Measurements from ENCODE around the gene RBP3.

Gene RBP3

GRCh38 chr10:47300429-47300931 is 47.7 kb upstream of the RBP3 start:
- Histone ChIP-seq H3K9me2 (replicated peaks; ENCODE audit: insufficient read depth, low read length) (no peaks in the 10 kb centered on the region), H3K79me2 (ENCODE audit: low read length) (no peaks in the 10 kb centered on the region), H3K36me3 (replicated peaks; ENCODE audit: insufficient read depth, low read length) (no peaks in the 10 kb centered on the region), H3K4me2 (ENCODE audit: low read depth, low read length) (no peak overlapping the region), H3K27ac (ENCODE audit: low read length) (no peak overlapping the region), H2AFZ (ENCODE audit: low read length) (no peak overlapping the region), H3K9ac (ENCODE audit: low read length) (no peak overlapping the region), H3K9me3 (replicated peaks; ENCODE audit: insufficient read depth, low read length) (no peaks in the 10 kb centered on the region), H3K4me3 (ENCODE audit: low read length) (no peak overlapping the region), H3K4me1 (ENCODE audit: low read length) (no peaks in the 10 kb centered on the region), H4K20me1 (ENCODE audit: insufficient read depth, low read length) (no peaks in the 10 kb centered on the region), H3F3A (ENCODE audit: insufficient read depth, low read length) (no peaks in the 10 kb centered on the region), H3K27me3 (replicated peaks; ENCODE audit: insufficient read depth, low read length) (no peaks in the 10 kb centered on the region)
- TF ChIP-seq EZH2 (optimal IDR thresholded peaks at IDR 0.05; ENCODE audit: low read depth, low read length) (no peak), CTCF (IDR thresholded peaks at IDR 0.05; ENCODE audit: low read length) (no peak), EZH2phosphoT487 (IDR thresholded peaks at IDR 0.05; ENCODE audit: low read length) (no peak)
- DNase-seq, result no peak

GRCh38 chr10:47301833-47302232 is 46.3 kb upstream of the RBP3 start:
- Histone ChIP-seq H3K4me3 (ENCODE audit: low read length) (no peak overlapping the region), H3K9ac (ENCODE audit: low read length) (no peak overlapping the region), H4K20me1 (ENCODE audit: insufficient read depth, low read length) (no peaks in the 10 kb centered on the region), H3K27ac (ENCODE audit: low read length) (no peak overlapping the region), H3K79me2 (ENCODE audit: low read length) (no peaks in the 10 kb centered on the region), H3K4me2 (ENCODE audit: low read depth, low read length) (no peak overlapping the region), H3K4me1 (ENCODE audit: low read length) (no peaks in the 10 kb centered on the region), H3F3A (ENCODE audit: insufficient read depth, low read length) (no peaks in the 10 kb centered on the region), H3K9me2 (replicated peaks; ENCODE audit: insufficient read depth, low read length) (no peaks in the 10 kb centered on the region), H3K27me3 (replicated peaks; ENCODE audit: insufficient read depth, low read length) (no peaks in the 10 kb centered on the region), H2AFZ (ENCODE audit: low read length) (no peak overlapping the region), H3K9me3 (replicated peaks; ENCODE audit: insufficient read depth, low read length) (no peaks in the 10 kb centered on the region), H3K36me3 (replicated peaks; ENCODE audit: insufficient read depth, low read length) (no peaks in the 10 kb centered on the region)
- no peak for DNase-seq
- TF ChIP-seq EZH2phosphoT487 (IDR thresholded peaks at IDR 0.05; ENCODE audit: low read length) (no peak), EZH2 (optimal IDR thresholded peaks at IDR 0.05; ENCODE audit: low read depth, low read length) (no peak), CTCF (IDR thresholded peaks at IDR 0.05; ENCODE audit: low read length) (no peak)

- no peaks in the 10 kb centered on the region for H3K36me3 ChIP-seq (replicated peaks; ENCODE audit: insufficient read depth, low read length)
- H3K4me1 ChIP-seq (ENCODE audit: low read length), result no peaks in the 10 kb centered on the region
- no peaks in the 10 kb centered on the region for H4K20me1 ChIP-seq (ENCODE audit: insufficient read depth, low read length)
- TF ChIP-seq EZH2phosphoT487 (IDR thresholded peaks at IDR 0.05; ENCODE audit: low read length), result no peak
- no peak overlapping the region for H3K27ac ChIP-seq (ENCODE audit: low read length)
- no peak overlapping the region for H3K4me3 ChIP-seq (ENCODE audit: low read length)
- no peaks in the 10 kb centered on the region for H3F3A ChIP-seq (ENCODE audit: insufficient read depth, low read length)
- no peaks in the 10 kb centered on the region for H3K9me3 ChIP-seq (replicated peaks; ENCODE audit: insufficient read depth, low read length)
- DNase-seq, result no peak
- no peaks in the 10 kb centered on the region for H3K9me2 ChIP-seq (replicated peaks; ENCODE audit: insufficient read depth, low read length)
- peaks cover 11% of the 10 kb centered on the region for H3K27me3 ChIP-seq (replicated peaks; ENCODE audit: insufficient read depth, low read length)
- H3K79me2 ChIP-seq (ENCODE audit: low read length), result no peaks in the 10 kb centered on the region
- no peak overlapping the region for H2AFZ ChIP-seq (ENCODE audit: low read length)
- H3K4me2 ChIP-seq (ENCODE audit: low read depth, low read length), result no peak overlapping the region
- H3K9ac ChIP-seq (ENCODE audit: low read length), result no peak overlapping the region
Measured at GRCh38 chr10:47303105-47303504, 45.1 kb upstream of the RBP3 start.

GRCh38 chr10:47303866-47304265 is 44.3 kb upstream of the RBP3 start:
- Histone ChIP-seq H4K20me1 (ENCODE audit: insufficient read depth, low read length) (no peaks in the 10 kb centered on the region), H3K4me2 (ENCODE audit: low read depth, low read length) (no peak overlapping the region), H3K36me3 (replicated peaks; ENCODE audit: insufficient read depth, low read length) (no peaks in the 10 kb centered on the region), H3K9ac (ENCODE audit: low read length) (no peak overlapping the region), H3K9me3 (replicated peaks; ENCODE audit: insufficient read depth, low read length) (no peaks in the 10 kb centered on the region), H2AFZ (ENCODE audit: low read length) (no peak overlapping the region), H3K79me2 (ENCODE audit: low read length) (no peaks in the 10 kb centered on the region), H3K9me2 (replicated peaks; ENCODE audit: insufficient read depth, low read length) (no peaks in the 10 kb centered on the region), H3F3A (ENCODE audit: insufficient read depth, low read length) (no peaks in the 10 kb centered on the region), H3K27me3 (replicated peaks; ENCODE audit: insufficient read depth, low read length) (peaks cover 18% of the 10 kb centered on the region), H3K4me1 (ENCODE audit: low read length) (no peaks in the 10 kb centered on the region), H3K27ac (ENCODE audit: low read length) (no peak overlapping the region), H3K4me3 (ENCODE audit: low read length) (no peak overlapping the region)
- no peak for DNase-seq
- TF ChIP-seq EZH2 (optimal IDR thresholded peaks at IDR 0.05; ENCODE audit: low read depth, low read length), result no peak
- TF ChIP-seq CTCF (IDR thresholded peaks at IDR 0.05; ENCODE audit: low read length), result no peak
- no peak for TF ChIP-seq EZH2phosphoT487 (IDR thresholded peaks at IDR 0.05; ENCODE audit: low read length)
